HCT116 (cell line): ENCODE results near the gene IPO11. TPM values are rescaled to one million over a fixed set of nuclear protein-coding genes. Genes with fewer than 3 reads are reported as not detected.

Source experiments
- ATAC-seq: fragments of 200-7000 bp; cut with Tn5 transposase; 2 replicates; pipeline ENCODE4 v1.9.1; 2020; ENCODE audit warnings: mild to moderate bottlenecking, moderate library complexity
- BruUV-seq: library from RNA; stranded (reverse); fragments of 400-500 nt; replicated peaks from 2 replicates; lab custom pipeline; 2021; lab: Mats Ljungman, UMichigan
- CTCF ChIA-PET: fragments of 300-600 bp; sonication (Branson Sonifier 250); formaldehyde crosslinking; loops from one replicate; lab custom pipeline; 2021; ENCODE audit warnings: antibody characterized with exemption; lab: Charles Lee
- POLR2A ChIA-PET: fragments of 300-600, 350-600 bp; sonication (Branson Sonifier 250); formaldehyde crosslinking; loops from one replicate; lab custom pipeline; 2021; ENCODE audit warnings: antibody characterized with exemption; lab: Charles Lee
- RAD21 ChIA-PET, 2 experiments: fragments of 300-600 bp; sonication (Branson Sonifier 250); formaldehyde crosslinking; loops; one replicate each; lab custom pipeline; 2023; ENCODE audit warnings: low total read pairs in 2 of 2; ENCODE audit not compliant: uncharacterized antibody in 2 of 2, unreplicated experiment in 2 of 2, low non-redundant PET in 1 of 2; lab: Charles Lee
- DNase-seq: peaks from one replicate; pipeline ENCODE4 v3.0.0-alpha.2; 2010; ENCODE audit warnings: low read depth, low spot score
- H2AFZ ChIP-seq: fragments of 200-600 bp; shearing (Covaris generic), sonication (generic); 2 replicates; pipeline ENCODE4 v1.6.1; 2017; ENCODE audit warnings: low read depth, mixed run types, mixed read lengths, antibody characterized with exemption, low read length; ENCODE audit not compliant: poor library complexity, severe bottlenecking
- H3K27ac ChIP-seq: 2 replicates; pipeline ENCODE4 v1.5.1; 2012; ENCODE audit warnings: low read depth, low read length
- H3K27me3 ChIP-seq: fragments of 200-600 bp; sonication (generic); 2 replicates; pipeline ENCODE4 v1.6.1; 2016; ENCODE audit warnings: mixed run types, low read length, mixed read lengths; ENCODE audit not compliant: insufficient read depth
- H3K36me3 ChIP-seq, 2 experiments: fragments of 200-500 bp in 1 of 2; fragments of 200-600 bp in 1 of 2; sonication (Bioruptor generic) in 1 of 2; sonication (generic) in 1 of 2; 2 replicates each; pipeline versions ENCODE4 v1.5.1 to v1.6.1; 2014 to 2016; ENCODE audit warnings: low read length in 2 of 2, inconsistent platforms in 1 of 2, mixed read lengths in 1 of 2, mixed run types in 1 of 2; ENCODE audit not compliant: insufficient read depth in 2 of 2, control insufficient read depth in 1 of 2
- H3K4me1 ChIP-seq, 2 experiments: fragments of 200-600 bp in 1 of 2; sonication (generic) in 1 of 2; 2 replicates each; pipeline versions ENCODE4 v1.5.1 to v1.6.1; 2012 to 2017; ENCODE audit warnings: low read length in 2 of 2, inconsistent platforms in 1 of 2, mild to moderate bottlenecking in 1 of 2, mixed read lengths in 1 of 2, mixed run types in 1 of 2, moderate library complexity in 1 of 2; ENCODE audit not compliant: insufficient read depth in 2 of 2, control insufficient read depth in 1 of 2
- H3K4me2 ChIP-seq: fragments of 200-600 bp; sonication (generic); 2 replicates; pipeline ENCODE4 v1.6.1; 2017; ENCODE audit warnings: mixed run types, low read length, mixed read lengths
- H3K4me3 ChIP-seq, 2 experiments: fragments of 200-600 bp in 1 of 2; sonication (generic) in 1 of 2; replicated peaks in 1 of 2; 2 replicates each; pipeline ENCODE4 v1.5.1; 2011 to 2016; ENCODE audit warnings: low read length in 2 of 2, control low read depth in 1 of 2, low read depth in 1 of 2, mild to moderate bottlenecking in 1 of 2, mixed read lengths in 1 of 2, mixed run types in 1 of 2
- H3K79me2 ChIP-seq: fragments of 200-600 bp; sonication (generic); 2 replicates; pipeline ENCODE4 v1.6.1; 2017; ENCODE audit warnings: mild to moderate bottlenecking, mixed run types, low read length, moderate library complexity, mixed read lengths; ENCODE audit not compliant: insufficient read depth
- H3K9ac ChIP-seq: fragments of 200-600 bp; sonication (generic); 2 replicates; pipeline ENCODE4 v1.6.1; 2016; ENCODE audit warnings: low read length, mixed read lengths
- H3K9me2 ChIP-seq: fragments of 200-600 bp; sonication (generic), shearing (Covaris generic); 2 replicates; pipeline ENCODE4 v1.6.1; 2017; ENCODE audit warnings: mixed run types, mild to moderate bottlenecking, moderate library complexity; ENCODE audit not compliant: insufficient read depth
- H3K9me3 ChIP-seq, 2 experiments: fragments of 200-500 bp in 1 of 2; fragments of 200-600 bp in 1 of 2; sonication (Bioruptor generic) in 1 of 2; sonication (generic) in 1 of 2; 2 replicates each; pipeline ENCODE4 v1.6.1; 2014 to 2017; ENCODE audit warnings: low read length in 2 of 2, mixed read lengths in 2 of 2, inconsistent platforms in 1 of 2, low read depth in 1 of 2, mild to moderate bottlenecking in 1 of 2, mixed run types in 1 of 2, moderate library complexity in 1 of 2; ENCODE audit not compliant: control insufficient read depth in 1 of 2, insufficient read depth in 1 of 2
- H4K20me1 ChIP-seq: fragments of 200-600 bp; sonication (generic), shearing (Covaris generic); 2 replicates; pipeline ENCODE4 v1.6.1; 2017; ENCODE audit warnings: mixed run types, mild to moderate bottlenecking, moderate library complexity; ENCODE audit not compliant: insufficient read depth
- ATF3 ChIP-seq: IDR thresholded peaks from 2 replicates; pipeline ENCODE4 v1.6.1; 2012
- CBX3 ChIP-seq: IDR thresholded peaks from 2 replicates; pipeline ENCODE4 v1.6.1; 2012; ENCODE audit warnings: low read depth
- EGR1 ChIP-seq: IDR thresholded peaks from 2 replicates; pipeline ENCODE4 v1.6.1; 2012; ENCODE audit warnings: low read depth
- ELF1 ChIP-seq: IDR thresholded peaks from 2 replicates; pipeline ENCODE4 v1.6.1; 2012; ENCODE audit warnings: low read depth, borderline replicate concordance
- EZH2phosphoT487 ChIP-seq: fragments of 200-600 bp; IDR thresholded peaks from 2 replicates; pipeline ENCODE4 v1.6.1; 2018; ENCODE audit warnings: antibody characterized with exemption, borderline replicate concordance
- FOSL1 ChIP-seq: IDR thresholded peaks from 2 replicates; pipeline ENCODE4 v1.6.1; 2012; ENCODE audit warnings: low read depth
- JUND ChIP-seq: IDR thresholded peaks from 2 replicates; pipeline ENCODE4 v1.6.1; 2012
- MAX ChIP-seq: IDR thresholded peaks from 2 replicates; pipeline ENCODE4 v1.6.1; 2012
- POLR2AphosphoS5 ChIP-seq: IDR thresholded peaks from 2 replicates; pipeline ENCODE4 v1.6.1; 2011; ENCODE audit warnings: mild to moderate bottlenecking, low read depth, low read length, moderate library complexity
- YY1 ChIP-seq: IDR thresholded peaks from 2 replicates; pipeline ENCODE4 v1.6.1; 2011; ENCODE audit warnings: low read length, low read depth, moderate library complexity, mild to moderate bottlenecking; ENCODE audit not compliant: insufficient replicate concordance; ENCODE audit errors: extremely low read depth
- ZBTB33 ChIP-seq: IDR thresholded peaks from 2 replicates; pipeline ENCODE4 v1.6.1; 2011; ENCODE audit warnings: mild to moderate bottlenecking, low read length, moderate library complexity; ENCODE audit not compliant: insufficient replicate concordance; ENCODE audit errors: extremely low read depth
- ZFX ChIP-seq: fragments of 450-650 bp; IDR thresholded peaks from 2 replicates; pipeline ENCODE4 v1.6.1; 2017
- intact Hi-C: fragments of 100-400 bp; cut with micrococcal nuclease; formaldehyde crosslinking; loops from 2 replicates; pipeline ENCODE4 v1.10.0; 2022
- total RNA-seq: library from RNA; stranded (reverse); gene quantifications from one replicate; pipeline ENCODE4 v1.2.1, GENCODE V29; 2021; ENCODE audit not compliant: unreplicated experiment

The IPO11 gene
- total RNA-seq, 1 experiment from 2014 or later, result 55.1 TPM

- TF ChIP-seq ZBTB33, result no peak
- TF ChIP-seq ZFX, result no peak
- TF ChIP-seq ATF3, result no peak
- TF ChIP-seq MAX, result no peak
- no peak for TF ChIP-seq EGR1
Observed at GRCh38 chr5:62608529-62609511, 196.3 kb downstream of the IPO11 start (continued).

- Histone ChIP-seq H3K9me2 (no peaks in the 10 kb centered on the region), H2AFZ (no peak overlapping the region), H3K4me3 (no peak overlapping the region), H3K9me3 (no peaks in the 10 kb centered on the region), H3K36me3 (no peaks in the 10 kb centered on the region; a peak in 1 of 4 replicates), H3K9ac (no peak overlapping the region), H3K4me2 (no peak overlapping the region), H3K79me2 (no peaks in the 10 kb centered on the region), H3K4me1 (no peaks in the 10 kb centered on the region), H3K27ac (no peak overlapping the region), H3K27me3 (no peaks in the 10 kb centered on the region), H4K20me1 (no peaks in the 10 kb centered on the region; the same call in 1 of the 2 replicates)
- ChIA-PET CTCF (no interaction called here), POLR2A (no interaction called here), RAD21 (no interaction called here)
- DNase-seq, result no peak
- intact Hi-C loops, result no loop called here
- no TSS peak for BruUV-seq
- TF ChIP-seq YY1, result no peak
- no peak for TF ChIP-seq EZH2phosphoT487
- TF ChIP-seq ELF1, result no peak
- no peak for TF ChIP-seq CBX3
- no peak for TF ChIP-seq POLR2AphosphoS5
- no peak for TF ChIP-seq FOSL1
- TF ChIP-seq MAX, result no peak
- no peak for TF ChIP-seq ZFX
- no peak for TF ChIP-seq JUND
- no peak for ATAC-seq
Observed at GRCh38 chr5:62614355-62614754, 201.8 kb downstream of the IPO11 start.
